GM23338 (cell line): ENCODE data around the gene C5orf34.

Experiments used
- CTCF ChIP-seq, 2 experiments: fragments of 200-600 bp in 1 of 2; sonication (generic) in 1 of 2; conservative IDR thresholded peaks; 2 replicates each; pipeline versions ENCODE4 v1.5.1 to v1.6.1; 2016 to 2017; ENCODE audit warnings: antibody characterized with exemption in 2 of 2, low read depth in 2 of 2, mild to moderate bottlenecking in 2 of 2, moderate library complexity in 1 of 2
- EZH2 ChIP-seq: fragments of 200-600 bp; sonication (generic); IDR thresholded peaks from one replicate; pipeline ENCODE4 v1.8.0; 2017; ENCODE audit warnings: antibody characterized with exemption, mild to moderate bottlenecking, low read depth; ENCODE audit not compliant: unreplicated experiment
- POLR2AphosphoS5 ChIP-seq: IDR thresholded peaks from 2 replicates; pipeline ENCODE4 v1.6.1; 2016; ENCODE audit warnings: antibody characterized with exemption, low read depth
- REST ChIP-seq: IDR thresholded peaks from one replicate; pipeline ENCODE4 v1.6.1; 2018; ENCODE audit warnings: antibody characterized with exemption; ENCODE audit not compliant: unreplicated experiment

GRCh38 chr5:43467100-43467499 is 47.8 kb downstream of the C5orf34 start:
- TF ChIP-seq CTCF (conservative IDR thresholded peaks at IDR 0.05; ENCODE audit: low read depth in 2 of 2), result no peak
- no peak for TF ChIP-seq EZH2
- TF ChIP-seq POLR2AphosphoS5, result no peak
- no peak for TF ChIP-seq REST
